ENCODE results near the gene ARID5A.

- TF ChIP-seq ARNT (IDR thresholded peaks at IDR 0.05), result no peak
- TF ChIP-seq SP1 (IDR thresholded peaks at IDR 0.05), result no peak
- no peak for TF ChIP-seq HDGF (IDR thresholded peaks at IDR 0.05; ENCODE audit: borderline replicate concordance)
- TF ChIP-seq FOXA1 (IDR thresholded peaks at IDR 0.05), result no peak
- no peak for TF ChIP-seq FOXM1 (IDR thresholded peaks at IDR 0.05; ENCODE audit: borderline replicate concordance)
- no peak for TF ChIP-seq TARDBP (IDR thresholded peaks at IDR 0.05)
These were observed 44.2 kb downstream of the ARID5A start for GRCh38 chr2:96580771-96581170.

Data from HEK293T (cell line).